ENCODE data around the gene HK1.

HK1 gene

GRCh38 chr10:69439813-69440506, 161.7 kb downstream of the HK1 start:
- no peak for ATAC-seq
- TF ChIP-seq TCF4 (CRISPR knock-in tag; IDR thresholded peaks at IDR 0.05; ENCODE audit: borderline replicate concordance) (no peak), CSRNP3 (CRISPR knock-in tag; IDR thresholded peaks at IDR 0.05) (no peak), GLIS3 (CRISPR knock-in tag; IDR thresholded peaks at IDR 0.05) (no peak), ZNF8 (CRISPR knock-in tag; IDR thresholded peaks at IDR 0.05) (no peak), SNAI2 (CRISPR knock-in tag; IDR thresholded peaks at IDR 0.05) (no peak), ZFP3 (CRISPR knock-in tag; IDR thresholded peaks at IDR 0.05) (no peak), ZFP30 (CRISPR knock-in tag; IDR thresholded peaks at IDR 0.05) (no peak), OSR1 (CRISPR knock-in tag; IDR thresholded peaks at IDR 0.05) (no peak), ZNF565 (CRISPR knock-in tag; conservative IDR thresholded peaks at IDR 0.05; ENCODE audit: low read depth) (no peak), CSDC2 (CRISPR knock-in tag; IDR thresholded peaks at IDR 0.05) (no peak), ZC3H10 (CRISPR knock-in tag; IDR thresholded peaks at IDR 0.05) (no peak), RARB (CRISPR knock-in tag; IDR thresholded peaks at IDR 0.05) (no peak), ESRRG (CRISPR knock-in tag; IDR thresholded peaks at IDR 0.05) (no peak), POU6F1 (CRISPR knock-in tag; IDR thresholded peaks at IDR 0.05; ENCODE audit: borderline replicate concordance, low read depth) (no peak), ARNTL (CRISPR knock-in tag; IDR thresholded peaks at IDR 0.05; ENCODE audit: borderline replicate concordance, low read depth) (no peak), ISL1 (CRISPR knock-in tag; IDR thresholded peaks at IDR 0.05) (no peak), CREB5 (CRISPR knock-in tag; IDR thresholded peaks at IDR 0.05; ENCODE audit: low read depth) (no peak), PATZ1 (CRISPR knock-in tag; IDR thresholded peaks at IDR 0.05; ENCODE audit: borderline replicate concordance) (no peak)

- TF ChIP-seq TCF4 (CRISPR knock-in tag; IDR thresholded peaks at IDR 0.05; ENCODE audit: borderline replicate concordance) (no peak), CSRNP3 (CRISPR knock-in tag; IDR thresholded peaks at IDR 0.05) (no peak), GLIS3 (CRISPR knock-in tag; IDR thresholded peaks at IDR 0.05) (no peak), SNAI2 (CRISPR knock-in tag; IDR thresholded peaks at IDR 0.05) (no peak), PPARA (CRISPR knock-in tag; IDR thresholded peaks at IDR 0.05; ENCODE audit: borderline replicate concordance) (no peak), ZNF70 (CRISPR knock-in tag; IDR thresholded peaks at IDR 0.05) (no peak), PATZ1 (CRISPR knock-in tag; IDR thresholded peaks at IDR 0.05; ENCODE audit: borderline replicate concordance) (no peak), ZC3H10 (CRISPR knock-in tag; IDR thresholded peaks at IDR 0.05) (no peak), TOX (CRISPR knock-in tag; IDR thresholded peaks at IDR 0.05; ENCODE audit: borderline replicate concordance) (no peak), CSDC2 (CRISPR knock-in tag; IDR thresholded peaks at IDR 0.05) (no peak), OSR1 (CRISPR knock-in tag; IDR thresholded peaks at IDR 0.05) (no peak), ZFP30 (CRISPR knock-in tag; IDR thresholded peaks at IDR 0.05) (no peak), ZFP3 (CRISPR knock-in tag; IDR thresholded peaks at IDR 0.05) (no peak), BACH2 (CRISPR knock-in tag; IDR thresholded peaks at IDR 0.05; ENCODE audit: borderline replicate concordance) (no peak), ESRRG (CRISPR knock-in tag; IDR thresholded peaks at IDR 0.05) (no peak), ZNF8 (CRISPR knock-in tag; IDR thresholded peaks at IDR 0.05) (no peak), ARNTL (CRISPR knock-in tag; IDR thresholded peaks at IDR 0.05; ENCODE audit: borderline replicate concordance, low read depth) (no peak)
- no peak for ATAC-seq
Observed at GRCh38 chr10:69443354-69443753, 165.1 kb downstream of the HK1 start.
